ENCODE results near the gene IL9.

DNA sequence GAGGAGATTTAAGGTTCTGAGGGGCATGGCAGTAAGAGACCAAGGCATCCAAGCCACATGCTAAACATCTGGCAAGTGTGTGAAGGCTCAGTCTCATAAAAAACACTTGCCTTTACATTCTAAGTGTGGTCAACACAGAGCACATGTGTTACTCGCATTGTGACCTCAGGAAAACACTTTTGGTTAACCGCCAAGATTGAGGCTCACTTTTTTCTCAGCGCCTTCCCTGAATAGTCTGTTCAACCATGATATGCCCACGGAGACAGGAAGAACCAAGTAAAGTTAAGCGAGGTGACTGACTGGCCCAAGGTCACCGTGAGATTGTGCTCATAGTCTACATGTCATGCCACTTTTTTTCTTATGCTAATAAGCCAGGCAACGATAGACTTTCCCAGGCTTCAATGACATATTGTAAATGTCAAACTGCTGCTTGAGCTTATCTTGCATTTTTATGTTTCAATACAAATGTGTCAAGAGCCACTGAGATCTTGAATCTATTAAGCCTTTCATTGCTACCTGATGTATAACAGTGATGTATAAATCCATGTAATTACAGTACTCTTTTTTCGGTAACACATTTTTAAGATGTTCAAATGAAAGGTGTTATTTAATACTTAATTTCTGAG is 21.1 kb upstream of the IL9 start:
- TF ChIP-seq, protein P1, sequence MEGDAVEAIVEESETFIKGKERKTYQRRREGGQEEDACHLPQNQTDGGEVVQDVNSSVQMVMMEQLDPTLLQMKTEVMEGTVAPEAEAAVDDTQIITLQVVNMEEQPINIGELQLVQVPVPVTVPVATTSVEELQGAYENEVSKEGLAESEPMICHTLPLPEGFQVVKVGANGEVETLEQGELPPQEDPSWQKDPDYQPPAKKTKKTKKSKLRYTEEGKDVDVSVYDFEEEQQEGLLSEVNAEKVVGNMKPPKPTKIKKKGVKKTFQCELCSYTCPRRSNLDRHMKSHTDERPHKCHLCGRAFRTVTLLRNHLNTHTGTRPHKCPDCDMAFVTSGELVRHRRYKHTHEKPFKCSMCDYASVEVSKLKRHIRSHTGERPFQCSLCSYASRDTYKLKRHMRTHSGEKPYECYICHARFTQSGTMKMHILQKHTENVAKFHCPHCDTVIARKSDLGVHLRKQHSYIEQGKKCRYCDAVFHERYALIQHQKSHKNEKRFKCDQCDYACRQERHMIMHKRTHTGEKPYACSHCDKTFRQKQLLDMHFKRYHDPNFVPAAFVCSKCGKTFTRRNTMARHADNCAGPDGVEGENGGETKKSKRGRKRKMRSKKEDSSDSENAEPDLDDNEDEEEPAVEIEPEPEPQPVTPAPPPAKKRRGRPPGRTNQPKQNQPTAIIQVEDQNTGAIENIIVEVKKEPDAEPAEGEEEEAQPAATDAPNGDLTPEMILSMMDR (IDR thresholded peaks at IDR 0.05), result no peak
- no peak for TF ChIP-seq POLR2A (IDR thresholded peaks at IDR 0.05)

Measured in lower leg skin (tissue), 3 donors.